Measurements from ENCODE around the gene ANAPC16.
"Not testable (repeated sequence)": the region's sequence is repeated elsewhere in the genome, so short reads cannot be mapped to it uniquely, and the experiment has no call there.

Gene ANAPC16

GRCh38 chr10:72211832-72212231 lies 4.0 kb upstream of the ANAPC16 start:
- DNase-seq (ENCODE audit: low read depth): not testable (repeated sequence)

GRCh38 chr10:72218325-72218724 lies 2.5 kb downstream of the ANAPC16 start:
- no peak for DNase-seq (ENCODE audit: low read depth)

GRCh38 chr10:72218726-72219125 lies 2.9 kb downstream of the ANAPC16 start:
- no peak for DNase-seq (ENCODE audit: low read depth)

- DNase-seq (ENCODE audit: low read depth): no peak
These were observed 3.5 kb downstream of the ANAPC16 start for GRCh38 chr10:72219235-72219814.

GRCh38 chr10:72220637-72221036 lies 4.8 kb downstream of the ANAPC16 start:
- DNase-seq (ENCODE audit: low read depth): no peak

- no peak for DNase-seq (ENCODE audit: low read depth)
These were observed 5.5 kb downstream of the ANAPC16 start for GRCh38 chr10:72221278-72221677.

GRCh38 chr10:72223743-72224101 lies 7.9 kb downstream of the ANAPC16 start:
- no peak for DNase-seq (ENCODE audit: low read depth)

GRCh38 chr10:72224191-72224590 lies 8.4 kb downstream of the ANAPC16 start:
- not testable (repeated sequence) for DNase-seq (ENCODE audit: low read depth)

- DNase-seq (ENCODE audit: low read depth): no peak
These were observed 10.7 kb downstream of the ANAPC16 start for GRCh38 chr10:72226418-72227027.

- DNase-seq (ENCODE audit: low read depth): no peak
These were observed 12.0 kb downstream of the ANAPC16 start for GRCh38 chr10:72227826-72228225.

- no peak for DNase-seq (ENCODE audit: low read depth)
These were observed 12.5 kb downstream of the ANAPC16 start for GRCh38 chr10:72228318-72228751.

- no peak for DNase-seq (ENCODE audit: low read depth)
These were observed 13.7 kb downstream of the ANAPC16 start for GRCh38 chr10:72229261-72230251.

- no peak for DNase-seq (ENCODE audit: low read depth)
These were observed 17.8 kb downstream of the ANAPC16 start for GRCh38 chr10:72233621-72234020.

- no peak for DNase-seq (ENCODE audit: low read depth)
These were observed 18.8 kb downstream of the ANAPC16 start for GRCh38 chr10:72234560-72235095.

- DNase-seq (ENCODE audit: low read depth): no peak
These were observed 19.9 kb downstream of the ANAPC16 start for GRCh38 chr10:72235544-72236279.

- DNase-seq (ENCODE audit: low read depth): no peak
These were observed 22.8 kb downstream of the ANAPC16 start for GRCh38 chr10:72238392-72239175.

- no peak for DNase-seq (ENCODE audit: low read depth)
These were observed 23.6 kb downstream of the ANAPC16 start for GRCh38 chr10:72239409-72239808.

GRCh38 chr10:72240371-72240770 lies 24.6 kb downstream of the ANAPC16 start:
- no peak for DNase-seq (ENCODE audit: low read depth)

- DNase-seq (ENCODE audit: low read depth): no peak
These were observed 26.0 kb downstream of the ANAPC16 start for GRCh38 chr10:72241691-72242252.

GRCh38 chr10:72242675-72243074 lies 26.9 kb downstream of the ANAPC16 start:
- DNase-seq (ENCODE audit: low read depth): no peak

All from stimulated activated CD8-positive, alpha-beta memory T cell treated with anti-CD3 and anti-CD28 coated beads, Interleukin-15, amount 100 ng/mL, for 1 hour (primary cell).